NOMO-1 treated with dmso at 0.1 percent for 144 hours (cell line): ENCODE measurements around the gene INO80E.

Experiments
- DNase-seq: peaks from one replicate; lab custom pipeline; 2025; ENCODE audit not compliant: unreplicated experiment; lab: John Stamatoyannopoulos, UW

Gene INO80E

GRCh38 chr16:29975134-29975538 is 20.9 kb upstream of the INO80E start:
- no peak for DNase-seq

- no peak for DNase-seq
Observed at GRCh38 chr16:29975811-29976511, 20.1 kb upstream of the INO80E start.

- no peak for DNase-seq
Observed at GRCh38 chr16:29977063-29977825, 18.8 kb upstream of the INO80E start.

- DNase-seq: no peak
Observed at GRCh38 chr16:29978081-29978480, 18.0 kb upstream of the INO80E start.

GRCh38 chr16:29978564-29979270 is 17.3 kb upstream of the INO80E start:
- DNase-seq: no peak

- no peak for DNase-seq
Observed at GRCh38 chr16:29982560-29983419, 13.3 kb upstream of the INO80E start.

- DNase-seq: no peak
Observed at GRCh38 chr16:29983420-29984136, 12.5 kb upstream of the INO80E start.

GRCh38 chr16:29984137-29984763 is 11.8 kb upstream of the INO80E start:
- no peak for DNase-seq

- DNase-seq: no peak
Observed at GRCh38 chr16:29984764-29985147, 11.3 kb upstream of the INO80E start.

GRCh38 chr16:29985271-29985811 is 10.7 kb upstream of the INO80E start:
- DNase-seq: no peak

GRCh38 chr16:29986231-29986630 is 9.8 kb upstream of the INO80E start:
- DNase-seq: no peak

- no peak for DNase-seq
Observed at GRCh38 chr16:29986931-29987330, 9.1 kb upstream of the INO80E start.

GRCh38 chr16:29987371-29988085 is 8.5 kb upstream of the INO80E start:
- no peak for DNase-seq

- no peak for DNase-seq
Observed at GRCh38 chr16:29988346-29989075, 7.5 kb upstream of the INO80E start.

- no peak for DNase-seq
Observed at GRCh38 chr16:29989111-29989858, 6.8 kb upstream of the INO80E start.

- no peak for DNase-seq
Observed at GRCh38 chr16:29990034-29990433, 6.0 kb upstream of the INO80E start.

- DNase-seq: no peak
Observed at GRCh38 chr16:29990883-29991570, 5.0 kb upstream of the INO80E start.
